SK-N-MC (cell line): Measurements from ENCODE around the gene UFSP1.

Source experiments
- EZH2 ChIP-seq: fragments of 200-600 bp; sonication (generic); IDR thresholded peaks from one replicate; pipeline ENCODE4 v1.6.1; 2017; ENCODE audit warnings: antibody characterized with exemption
- POLR2AphosphoS5 ChIP-seq: IDR thresholded peaks from 2 replicates; pipeline ENCODE4 v1.6.1; 2012; ENCODE audit warnings: mild to moderate bottlenecking, low read depth, low read length, borderline replicate concordance

DNA sequence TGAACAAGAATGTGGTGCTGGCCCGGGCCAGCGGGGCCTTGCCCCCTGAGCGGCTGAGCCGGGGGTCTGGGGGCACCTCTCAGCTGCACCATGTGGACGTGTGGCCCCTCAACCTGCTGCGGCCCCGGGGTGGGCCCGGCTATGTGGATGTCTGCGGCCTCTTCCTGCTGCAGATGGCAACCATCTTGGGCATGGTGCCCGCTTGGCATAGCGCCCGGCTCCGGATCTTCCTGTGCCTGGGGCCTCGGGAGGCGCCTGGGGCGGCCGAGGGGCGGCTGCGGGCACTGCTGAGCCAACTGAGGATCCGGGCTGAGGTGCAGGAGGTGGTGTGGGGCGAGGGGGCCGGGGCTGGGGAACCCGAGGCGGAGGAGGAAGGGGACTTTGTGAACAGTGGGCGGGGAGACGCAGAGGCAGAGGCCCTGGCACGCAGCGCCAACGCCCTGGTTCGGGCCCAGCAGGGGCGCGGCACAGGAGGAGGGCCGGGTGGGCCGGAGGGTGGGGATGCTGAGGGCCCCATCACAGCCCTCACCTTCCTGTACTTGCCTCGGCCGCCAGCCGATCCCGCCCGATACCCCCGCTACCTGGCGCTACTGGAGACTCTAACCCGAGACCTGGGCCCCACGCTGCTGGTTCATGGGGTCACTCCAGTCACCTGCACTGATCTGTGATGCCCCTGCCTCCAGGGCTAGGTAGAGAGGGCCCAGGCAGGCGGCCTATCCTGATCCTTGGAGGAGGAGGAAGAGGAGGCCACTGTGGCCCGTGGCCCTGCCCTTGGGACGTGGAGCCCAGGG, 23.4 kb downstream of the UFSP1 start:
- no peak for TF ChIP-seq EZH2
- no peak; the same call in 1 of the 2 replicates for TF ChIP-seq POLR2AphosphoS5
